ENCODE measurements around the gene UCMA. TPM values are rescaled to one million over a fixed set of nuclear protein-coding genes. Genes with fewer than 3 reads are reported as not detected.

The UCMA gene
- total RNA-seq, 1 donor from 2014 or later = not detected

DNA sequence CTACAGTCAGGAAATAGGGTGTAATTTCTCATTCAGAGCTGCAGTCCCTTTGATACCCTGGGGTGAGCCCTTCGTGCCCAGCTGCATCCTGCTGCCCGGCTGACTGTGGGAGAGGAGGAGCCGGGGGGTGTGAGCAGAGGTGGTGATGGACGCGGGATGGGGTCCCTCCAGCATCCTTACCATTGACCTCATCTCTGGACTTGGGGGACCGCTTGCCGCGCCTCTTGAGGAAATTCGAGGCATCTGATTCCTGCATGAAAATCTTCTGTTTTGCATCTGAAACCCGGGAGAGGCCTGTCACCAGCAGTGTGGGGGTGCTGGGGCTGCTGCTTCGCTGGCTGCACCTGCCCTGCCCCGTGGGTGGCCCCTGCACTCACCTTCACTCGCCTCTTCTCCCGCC lies 816 bp downstream of the UCMA start:
- peaks cover 3% of the 10 kb centered on the region for H3K27me3 Mint-ChIP-seq (ENCODE audit: unreplicated experiment)
- H3K4me1 Mint-ChIP-seq (ENCODE audit: unreplicated experiment) = peaks cover 7% of the 10 kb centered on the region
- DNase-seq (ENCODE audit: low spot score) = no peak
- H3K36me3 Mint-ChIP-seq (ENCODE audit: low read depth, unreplicated experiment) = no peaks in the 10 kb centered on the region
- TF ChIP-seq, protein P1, sequence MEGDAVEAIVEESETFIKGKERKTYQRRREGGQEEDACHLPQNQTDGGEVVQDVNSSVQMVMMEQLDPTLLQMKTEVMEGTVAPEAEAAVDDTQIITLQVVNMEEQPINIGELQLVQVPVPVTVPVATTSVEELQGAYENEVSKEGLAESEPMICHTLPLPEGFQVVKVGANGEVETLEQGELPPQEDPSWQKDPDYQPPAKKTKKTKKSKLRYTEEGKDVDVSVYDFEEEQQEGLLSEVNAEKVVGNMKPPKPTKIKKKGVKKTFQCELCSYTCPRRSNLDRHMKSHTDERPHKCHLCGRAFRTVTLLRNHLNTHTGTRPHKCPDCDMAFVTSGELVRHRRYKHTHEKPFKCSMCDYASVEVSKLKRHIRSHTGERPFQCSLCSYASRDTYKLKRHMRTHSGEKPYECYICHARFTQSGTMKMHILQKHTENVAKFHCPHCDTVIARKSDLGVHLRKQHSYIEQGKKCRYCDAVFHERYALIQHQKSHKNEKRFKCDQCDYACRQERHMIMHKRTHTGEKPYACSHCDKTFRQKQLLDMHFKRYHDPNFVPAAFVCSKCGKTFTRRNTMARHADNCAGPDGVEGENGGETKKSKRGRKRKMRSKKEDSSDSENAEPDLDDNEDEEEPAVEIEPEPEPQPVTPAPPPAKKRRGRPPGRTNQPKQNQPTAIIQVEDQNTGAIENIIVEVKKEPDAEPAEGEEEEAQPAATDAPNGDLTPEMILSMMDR (IDR thresholded peaks at IDR 0.05; ENCODE audit: unreplicated experiment) = no peak
- H3K27ac Mint-ChIP-seq (ENCODE audit: unreplicated experiment) = no peak overlapping the region
- H3K9me3 Mint-ChIP-seq (ENCODE audit: unreplicated experiment) = no peaks in the 10 kb centered on the region
- no peak overlapping the region for H3K4me3 Mint-ChIP-seq (ENCODE audit: unreplicated experiment)

DNA sequence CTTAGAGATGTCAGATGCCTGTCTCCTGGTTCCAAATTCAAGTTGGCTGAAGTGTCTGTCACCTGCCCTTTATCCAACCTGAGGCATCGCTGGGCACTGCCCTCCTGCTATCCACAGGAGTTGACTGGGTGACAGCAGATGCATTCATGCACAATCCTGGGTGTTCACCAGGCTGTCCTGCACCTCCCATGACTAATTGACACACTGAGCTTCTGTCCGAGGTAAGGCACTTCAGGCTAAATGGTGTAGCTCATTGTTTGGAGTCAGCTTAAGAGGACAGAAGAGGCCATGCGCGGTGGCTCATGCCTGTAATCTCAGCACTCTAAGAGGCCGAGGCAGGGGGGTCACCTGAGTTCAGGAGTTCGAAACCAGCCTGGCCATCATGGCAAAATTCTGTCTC lies 2.4 kb downstream of the UCMA start:
- Mint-ChIP-seq H3K9me3 (ENCODE audit: unreplicated experiment) (no peaks in the 10 kb centered on the region), H3K4me3 (ENCODE audit: unreplicated experiment) (no peak overlapping the region), H3K27me3 (ENCODE audit: unreplicated experiment) (peaks cover 3% of the 10 kb centered on the region), H3K4me1 (ENCODE audit: unreplicated experiment) (peaks cover 7% of the 10 kb centered on the region), H3K36me3 (ENCODE audit: low read depth, unreplicated experiment) (no peaks in the 10 kb centered on the region), H3K27ac (ENCODE audit: unreplicated experiment) (no peak overlapping the region)
- no peak for DNase-seq (ENCODE audit: low spot score)
- TF ChIP-seq, protein P1 (IDR thresholded peaks at IDR 0.05; ENCODE audit: unreplicated experiment) = no peak

DNA sequence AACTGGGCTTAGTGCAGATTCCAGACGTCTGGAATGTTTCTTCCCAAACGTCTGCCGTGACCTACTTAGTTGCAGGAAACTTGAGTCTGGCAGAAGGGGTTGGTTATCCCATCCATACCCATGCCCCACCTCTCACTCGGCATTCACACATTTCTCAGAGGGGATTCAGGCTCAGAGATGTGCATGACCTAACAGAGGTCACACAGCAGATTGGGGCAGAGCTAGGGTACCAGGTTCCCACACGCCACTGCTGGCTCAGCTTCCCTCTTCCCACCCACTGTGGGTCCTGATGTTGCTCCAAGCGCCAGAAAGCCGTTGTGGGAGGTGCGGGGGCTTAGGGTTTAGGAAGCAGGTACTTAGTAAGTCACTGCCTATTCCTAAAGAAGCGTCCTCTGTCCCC lies 3.0 kb downstream of the UCMA start:
- Mint-ChIP-seq H3K36me3 (ENCODE audit: low read depth, unreplicated experiment) (no peaks in the 10 kb centered on the region), H3K27me3 (ENCODE audit: unreplicated experiment) (peaks cover 3% of the 10 kb centered on the region), H3K9me3 (ENCODE audit: unreplicated experiment) (no peaks in the 10 kb centered on the region), H3K27ac (ENCODE audit: unreplicated experiment) (no peak overlapping the region), H3K4me1 (ENCODE audit: unreplicated experiment) (peaks cover 7% of the 10 kb centered on the region), H3K4me3 (ENCODE audit: unreplicated experiment) (no peak overlapping the region)
- TF ChIP-seq, protein P1 (IDR thresholded peaks at IDR 0.05; ENCODE audit: unreplicated experiment) = no peak
- no peak for DNase-seq (ENCODE audit: low spot score)

DNA sequence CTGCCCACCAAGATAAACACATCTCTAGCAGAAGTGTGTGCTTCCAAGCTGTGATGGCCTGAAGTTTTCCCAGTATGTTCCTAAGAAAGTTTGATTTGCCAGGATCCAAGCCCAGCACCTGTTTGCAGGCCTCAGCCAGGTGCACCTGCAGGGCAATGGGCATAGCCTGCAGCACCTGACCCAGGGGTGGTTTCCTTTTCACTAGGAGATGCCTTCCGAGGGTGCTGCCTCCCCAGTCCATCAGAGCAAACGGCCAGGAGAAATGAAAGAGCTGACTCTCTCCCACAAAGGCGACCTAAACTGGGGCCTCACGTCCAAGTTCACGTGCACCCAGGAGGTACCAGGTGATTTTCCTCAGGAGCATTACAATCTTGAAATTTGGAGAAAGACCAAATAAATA lies 7.1 kb downstream of the UCMA start:
- H3K4me3 Mint-ChIP-seq (ENCODE audit: unreplicated experiment) = no peak overlapping the region
- H3K36me3 Mint-ChIP-seq (ENCODE audit: low read depth, unreplicated experiment) = no peaks in the 10 kb centered on the region
- no peak overlapping the region for H3K27ac Mint-ChIP-seq (ENCODE audit: unreplicated experiment)
- no peaks in the 10 kb centered on the region for H3K4me1 Mint-ChIP-seq (ENCODE audit: unreplicated experiment)
- H3K27me3 Mint-ChIP-seq (ENCODE audit: unreplicated experiment) = peaks cover 2% of the 10 kb centered on the region
- TF ChIP-seq, protein P1 (IDR thresholded peaks at IDR 0.05; ENCODE audit: unreplicated experiment) = no peak
- DNase-seq (ENCODE audit: low spot score) = no peak
- H3K9me3 Mint-ChIP-seq (ENCODE audit: unreplicated experiment) = no peaks in the 10 kb centered on the region

DNA sequence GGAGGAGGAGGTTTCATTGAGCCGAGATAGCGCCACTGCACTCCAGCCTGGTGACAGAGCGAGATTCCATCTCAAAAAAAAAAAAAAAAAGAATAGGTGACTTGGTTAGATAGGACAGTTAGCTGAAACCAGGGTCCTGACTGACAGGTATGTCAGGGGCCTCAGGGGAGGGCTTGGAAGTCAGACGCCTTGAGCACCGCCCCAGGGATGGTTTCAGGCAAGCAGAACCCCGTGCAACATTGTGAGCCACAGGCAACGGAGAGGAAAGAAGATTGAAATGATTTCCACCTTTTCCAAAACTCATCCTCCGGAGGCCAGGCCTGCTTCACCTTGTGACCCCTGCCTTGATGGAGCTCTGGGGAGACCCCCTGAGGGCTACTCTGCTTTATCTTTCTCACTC lies 8.6 kb downstream of the UCMA start:
- H3K27me3 Mint-ChIP-seq (ENCODE audit: unreplicated experiment) = peaks cover 4% of the 10 kb centered on the region
- H3K27ac Mint-ChIP-seq (ENCODE audit: unreplicated experiment) = no peak overlapping the region
- H3K4me3 Mint-ChIP-seq (ENCODE audit: unreplicated experiment) = no peak overlapping the region
- no peaks in the 10 kb centered on the region for H3K36me3 Mint-ChIP-seq (ENCODE audit: low read depth, unreplicated experiment)
- H3K9me3 Mint-ChIP-seq (ENCODE audit: unreplicated experiment) = no peaks in the 10 kb centered on the region
- H3K4me1 Mint-ChIP-seq (ENCODE audit: unreplicated experiment) = no peaks in the 10 kb centered on the region
- no peak for DNase-seq (ENCODE audit: low spot score)
- TF ChIP-seq, protein P1 (IDR thresholded peaks at IDR 0.05; ENCODE audit: unreplicated experiment) = no peak
